Adipose tissue (tissue), 3 donors: ENCODE data around the gene NLRC5. TPM values are rescaled to one million over a fixed set of nuclear protein-coding genes. Genes with fewer than 3 reads are reported as not detected.

Experiments
- H3K27ac ChIP-seq: one replicate; pipeline ENCODE4 v1.5.1; 2013; ENCODE audit warnings: low read depth, low read length
- WGBS, 3 donors: extraction: QIAGEN DNeasy Blood & Tissue Kit; methylation state at CpG; one replicate each; pipeline ENCODE4 v1.1.7; 2013; 5-methylcytosine and 5-hydroxymethylcytosine counted together
- polyA plus RNA-seq, 3 donors: library from polyadenylated mRNA; stranded (reverse); fragments of 200-250 nt; gene quantifications; one replicate each; pipeline ENCODE4 v1.2.3, GENCODE V29; 2013
- donor health status: healthy with polysubstance abuse.
- donor health status: Bipolar disorder and iron deficiency.
- donor health status: healthy.

Gene NLRC5
- polyA plus RNA-seq, 3 donors, result 7.3 to 44.2 (median 29.7) TPM

- no peak overlapping the region for H3K27ac ChIP-seq
- 80 to 85% (median 83%) methylated on average over 11 of the region's 11 CpGs for whole genome bisulfite sequencing, 3 donors
Observed at GRCh38 chr16:57123974-57124674, 134.8 kb downstream of the NLRC5 start.

- WGBS, 3 donors, result 89 to 95% (median 93%) methylated on average over 4 of the region's 4 CpGs
Observed at GRCh38 chr16:57125376-57125775, 136.0 kb downstream of the NLRC5 start.

GRCh38 chr16:57125969-57126368, 136.6 kb downstream of the NLRC5 start:
- 98 to 100% (median 98%) methylated on average over 4 of the region's 4 CpGs for WGBS, 3 donors

More at GRCh38 chr16:57125376-57125775, 136.0 kb downstream of the NLRC5 start:
- H3K27ac ChIP-seq, result no peak overlapping the region

GRCh38 chr16:57126411-57126810, 137.1 kb downstream of the NLRC5 start:
- no peak overlapping the region for H3K27ac ChIP-seq
- 74 to 93% (median 80%) methylated on average over 4 of the region's 4 CpGs for WGBS, 3 donors

More at GRCh38 chr16:57125969-57126368, 136.6 kb downstream of the NLRC5 start:
- no peak overlapping the region for H3K27ac ChIP-seq

GRCh38 chr16:57127037-57127763, 137.8 kb downstream of the NLRC5 start:
- 89 to 97% (median 96%) methylated on average over 5 of the region's 5 CpGs for WGBS, 3 donors
- no peak overlapping the region for H3K27ac ChIP-seq

- 89 to 96% (median 94%) methylated on average over 7 of the region's 7 CpGs for WGBS, 3 donors
- H3K27ac ChIP-seq, result no peak overlapping the region
Observed at GRCh38 chr16:57127836-57128235, 138.5 kb downstream of the NLRC5 start.

GRCh38 chr16:57128771-57129389, 139.5 kb downstream of the NLRC5 start:
- H3K27ac ChIP-seq, result no peak overlapping the region
- WGBS, 3 donors, result 75 to 85% (median 77%) methylated on average over 11 of the region's 11 CpGs

- WGBS, 3 donors, result 94 to 98% (median 95%) methylated on average over 6 of the region's 6 CpGs
- no peak overlapping the region for H3K27ac ChIP-seq
Observed at GRCh38 chr16:57130950-57131321, 141.6 kb downstream of the NLRC5 start.

GRCh38 chr16:57131351-57131970, 142.1 kb downstream of the NLRC5 start:
- WGBS, 3 donors, result 79 to 88% (median 86%) methylated on average over 17 of the region's 17 CpGs
- H3K27ac ChIP-seq, result no peak overlapping the region

- 93 to 100% (median 100%) methylated on average over 1 of the region's 1 CpG for WGBS, 3 donors
- H3K27ac ChIP-seq, result no peak overlapping the region
Observed at GRCh38 chr16:57132470-57132869, 143.1 kb downstream of the NLRC5 start.

GRCh38 chr16:57133031-57133430, 143.7 kb downstream of the NLRC5 start:
- H3K27ac ChIP-seq, result no peak overlapping the region
- WGBS, 3 donors, result 71 to 78% (median 71%) methylated on average over 4 of the region's 4 CpGs

Other genes starting within 250 kb of the NLRC5 start
- under 1 TPM in 2 of 3 donors, not detected in 1; 0.02 to 0.06 TPM for gene SLC12A3, start 124.3 kb upstream of the NLRC5 start, polyA plus RNA-seq
- 100 to 1,000 TPM in 1 of 3 donors, 10 to 100 TPM in 2; 41.7 to 149 (median 75.2) TPM for gene HERPUD1, start 57.4 kb upstream of the NLRC5 start, polyA plus RNA-seq
- gene CETP, start 27.6 kb upstream of the NLRC5 start, polyA plus RNA-seq, result 1 to 10 TPM in 1 of 3 donors, under 1 TPM in 2; 0.39 to 2.8 (median 0.89) TPM
- 10 to 100 TPM; 10.1 to 45.8 (median 41.9) TPM for gene CPNE2, start 103.0 kb downstream of the NLRC5 start, polyA plus RNA-seq
- gene PSME3IP1, start 196.5 kb downstream of the NLRC5 start, polyA plus RNA-seq, result 10 to 100 TPM; 28.2 to 44.6 (median 41.1) TPM
- gene RSPRY1, start 196.8 kb downstream of the NLRC5 start, polyA plus RNA-seq, result 10 to 100 TPM in 1 of 3 donors, 1 to 10 TPM in 2; 8.7 to 12.3 (median 9.2) TPM